WTC11 (cell line): ENCODE measurements around the gene C5orf63. TPM values are rescaled to one million over a fixed set of nuclear protein-coding genes. Genes with fewer than 3 reads are reported as not detected.

Experiments used
- ATAC-seq: fragments of 200-7000 bp; cut with Tn5 transposase; 2 replicates; pipeline ENCODE4 v1.10.0; 2021; ENCODE audit warnings: mild to moderate bottlenecking, moderate library complexity
- CTCF ChIA-PET: fragments of 300-600 bp; sonication (Branson Sonifier 250); formaldehyde crosslinking; loops from one replicate; lab custom pipeline; 2021; ENCODE audit warnings: antibody characterized with exemption; lab: Charles Lee
- POLR2A ChIA-PET: fragments of 350-600 bp; sonication (Branson Sonifier 250); formaldehyde crosslinking; loops from one replicate; lab custom pipeline; 2021; ENCODE audit warnings: antibody characterized with exemption; lab: Charles Lee
- DNase-seq: peaks from one replicate; pipeline ENCODE4 v3.0.0; 2021; ENCODE audit warnings: low spot score
- H3K27ac Mint-ChIP-seq: 2 replicates; pipeline ENCODE4 v1.8.0; 2021; ENCODE audit warnings: mixed read lengths
- H3K27me3 Mint-ChIP-seq: 2 replicates; pipeline ENCODE4 v1.8.0; 2021; ENCODE audit warnings: low read depth, mild to moderate bottlenecking, moderate library complexity, mixed read lengths
- H3K36me3 Mint-ChIP-seq: 2 replicates; pipeline ENCODE4 v1.8.0; 2021; ENCODE audit warnings: mixed read lengths
- H3K4me1 Mint-ChIP-seq: 2 replicates; pipeline ENCODE4 v1.8.0; 2022; ENCODE audit warnings: mixed read lengths
- H3K4me3 Mint-ChIP-seq: 2 replicates; pipeline ENCODE4 v1.8.0; 2021; ENCODE audit warnings: mild to moderate bottlenecking, moderate library complexity, mixed read lengths
- H3K9me3 Mint-ChIP-seq: 2 replicates; pipeline ENCODE4 v1.8.0; 2021; ENCODE audit warnings: mixed read lengths
- ATF1 ChIP-seq: sonication (generic); formaldehyde crosslinking; IDR thresholded peaks from 2 replicates; pipeline ENCODE4 v1.8.1; 2023; ENCODE audit warnings: mild to moderate bottlenecking, moderate library complexity, missing genetic modification reagents
- ETV6 ChIP-seq: sonication (generic); formaldehyde crosslinking; IDR thresholded peaks from 2 replicates; pipeline ENCODE4 v1.8.1; 2022; ENCODE audit warnings: mild to moderate bottlenecking, missing genetic modification reagents
- HMGA2 ChIP-seq: fragments of 250-450 bp; sonication (Bioruptor Pico); IDR thresholded peaks from 2 replicates; pipeline ENCODE4 v1.4.0; 2021; ENCODE audit warnings: mild to moderate bottlenecking, moderate library complexity
- IRF2 ChIP-seq: sonication (generic); formaldehyde crosslinking; IDR thresholded peaks from 2 replicates; pipeline ENCODE4 v1.8.0; 2022; ENCODE audit warnings: low read depth, missing genetic modification reagents, borderline replicate concordance
- JAZF1 ChIP-seq: fragments of 250-450 bp; sonication (Bioruptor Pico); IDR thresholded peaks from 2 replicates; pipeline ENCODE4 v1.9.0; 2021; ENCODE audit warnings: moderate library complexity, mild to moderate bottlenecking, inconsistent platforms
- JUN ChIP-seq: sonication (generic); formaldehyde crosslinking; IDR thresholded peaks from 2 replicates; pipeline ENCODE4 v1.8.0; 2023; ENCODE audit warnings: mild to moderate bottlenecking, missing genetic modification reagents
- NFATC4 ChIP-seq: fragments of 250-450 bp; sonication (Bioruptor Pico); IDR thresholded peaks from 2 replicates; pipeline ENCODE4 v1.9.0; 2021; ENCODE audit warnings: mild to moderate bottlenecking
- NFYB ChIP-seq: sonication (generic); formaldehyde crosslinking; conservative IDR thresholded peaks from 2 replicates; pipeline ENCODE4 v1.8.0; 2022; ENCODE audit warnings: low read depth, missing genetic modification reagents
- NR1H2 ChIP-seq: sonication (generic); formaldehyde crosslinking; IDR thresholded peaks from 2 replicates; pipeline ENCODE4 v1.9.0; 2021; ENCODE audit warnings: mild to moderate bottlenecking, moderate library complexity, missing genetic modification reagents
- NR3C1 ChIP-seq: sonication (generic); formaldehyde crosslinking; conservative IDR thresholded peaks from 2 replicates; pipeline ENCODE4 v1.8.1; 2023; ENCODE audit warnings: low read depth, mild to moderate bottlenecking, missing genetic modification reagents
- RELA ChIP-seq: sonication (generic); formaldehyde crosslinking; IDR thresholded peaks from 2 replicates; pipeline ENCODE4 v1.8.1; 2022; ENCODE audit warnings: missing genetic modification reagents, mild to moderate bottlenecking, borderline replicate concordance
- SMAD3 ChIP-seq: sonication (generic); formaldehyde crosslinking; IDR thresholded peaks from 2 replicates; pipeline ENCODE4 v1.8.0; 2022; ENCODE audit warnings: missing genetic modification reagents, mild to moderate bottlenecking, borderline replicate concordance
- TCF7 ChIP-seq: sonication (generic); formaldehyde crosslinking; IDR thresholded peaks from 2 replicates; pipeline ENCODE4 v1.8.0; 2022; ENCODE audit warnings: mild to moderate bottlenecking, low read depth, missing genetic modification reagents, moderate library complexity
- ZNF416 ChIP-seq: fragments of 250-450 bp; sonication (Bioruptor Pico); IDR thresholded peaks from 2 replicates; pipeline ENCODE4 v1.9.0; 2021; ENCODE audit warnings: mild to moderate bottlenecking, inconsistent platforms
- total RNA-seq: library from RNA; stranded (reverse); gene quantifications from 3 replicates; pipeline ENCODE4 v1.2.3, GENCODE V29; 2021
- TF ChIP-seq, protein P1 (sequence below): sonication (generic); formaldehyde crosslinking; IDR thresholded peaks from 2 replicates; pipeline ENCODE4 v1.8.0; 2022; ENCODE audit warnings: mild to moderate bottlenecking, missing genetic modification reagents
- TF ChIP-seq, protein P2 (sequence below): sonication (generic); formaldehyde crosslinking; conservative IDR thresholded peaks from 2 replicates; pipeline ENCODE4 v1.8.1; 2023; ENCODE audit warnings: mild to moderate bottlenecking, low read depth, missing genetic modification reagents, moderate library complexity
- TF ChIP-seq, protein P3 (sequence below): sonication (generic); formaldehyde crosslinking; IDR thresholded peaks from 2 replicates; pipeline ENCODE4 v1.8.1; 2023; ENCODE audit warnings: mild to moderate bottlenecking, missing genetic modification reagents, moderate library complexity
- TF ChIP-seq, protein P4 (sequence below): fragments of 250-450 bp; sonication (Bioruptor Pico); IDR thresholded peaks from 2 replicates; pipeline ENCODE4 v2.1.2; 2022; ENCODE audit warnings: mild to moderate bottlenecking, moderate library complexity
- TF ChIP-seq, protein P5 (sequence below): sonication (generic); formaldehyde crosslinking; IDR thresholded peaks from 2 replicates; pipeline ENCODE4 v1.8.1; 2023; ENCODE audit warnings: mild to moderate bottlenecking, missing genetic modification reagents
- TF ChIP-seq, protein P6 (sequence below): sonication (generic); formaldehyde crosslinking; IDR thresholded peaks from 2 replicates; pipeline ENCODE4 v1.8.0; 2022; ENCODE audit warnings: mild to moderate bottlenecking, missing genetic modification reagents
- TF ChIP-seq, protein P7 (sequence below): fragments of 250-450 bp; sonication (Bioruptor Pico); IDR thresholded peaks from 2 replicates; pipeline ENCODE4 v1.8.0; 2021; ENCODE audit warnings: mild to moderate bottlenecking
- TF ChIP-seq, protein P8 (sequence below): sonication (generic); formaldehyde crosslinking; IDR thresholded peaks from 2 replicates; pipeline ENCODE4 v1.8.1; 2023; ENCODE audit warnings: mild to moderate bottlenecking, missing genetic modification reagents
- TF ChIP-seq, protein P9 (sequence below): sonication (generic); formaldehyde crosslinking; IDR thresholded peaks from 2 replicates; pipeline ENCODE4 v1.8.0; 2023; ENCODE audit warnings: missing genetic modification reagents

C5orf63 gene
- total RNA-seq, 1 experiment from 2014 or later: 3.1 TPM

DNA sequence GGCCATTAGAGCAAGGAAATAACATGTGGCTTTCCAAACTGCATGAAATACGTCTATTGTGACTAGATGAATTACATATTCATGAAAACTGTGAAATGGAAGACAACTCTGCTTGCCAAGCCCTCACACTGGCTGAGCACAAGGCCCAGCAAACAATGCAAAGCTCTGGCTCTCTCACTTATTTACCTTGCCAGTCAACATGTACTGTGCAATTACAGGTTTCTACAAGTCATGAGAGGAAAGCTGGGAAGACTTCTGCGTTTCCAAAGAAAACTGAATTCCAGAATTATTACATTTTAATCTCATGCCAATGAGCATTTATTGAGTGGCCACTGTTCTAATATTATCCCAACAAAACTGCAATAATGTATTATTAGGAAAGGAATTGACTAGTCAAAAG lies 12.1 kb upstream of the C5orf63 start (continued):
- TF ChIP-seq, protein P1, sequence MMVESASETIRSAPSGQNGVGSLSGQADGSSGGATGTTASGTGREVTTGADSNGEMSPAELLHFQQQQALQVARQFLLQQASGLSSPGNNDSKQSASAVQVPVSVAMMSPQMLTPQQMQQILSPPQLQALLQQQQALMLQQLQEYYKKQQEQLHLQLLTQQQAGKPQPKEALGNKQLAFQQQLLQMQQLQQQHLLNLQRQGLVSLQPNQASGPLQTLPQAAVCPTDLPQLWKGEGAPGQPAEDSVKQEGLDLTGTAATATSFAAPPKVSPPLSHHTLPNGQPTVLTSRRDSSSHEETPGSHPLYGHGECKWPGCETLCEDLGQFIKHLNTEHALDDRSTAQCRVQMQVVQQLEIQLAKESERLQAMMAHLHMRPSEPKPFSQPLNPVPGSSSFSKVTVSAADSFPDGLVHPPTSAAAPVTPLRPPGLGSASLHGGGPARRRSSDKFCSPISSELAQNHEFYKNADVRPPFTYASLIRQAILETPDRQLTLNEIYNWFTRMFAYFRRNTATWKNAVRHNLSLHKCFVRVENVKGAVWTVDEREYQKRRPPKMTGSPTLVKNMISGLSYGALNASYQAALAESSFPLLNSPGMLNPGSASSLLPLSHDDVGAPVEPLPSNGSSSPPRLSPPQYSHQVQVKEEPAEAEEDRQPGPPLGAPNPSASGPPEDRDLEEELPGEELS (CRISPR knock-in tag): no peak
- TF ChIP-seq NR1H2 (CRISPR knock-in tag): no peak
- TF ChIP-seq, protein P2, sequence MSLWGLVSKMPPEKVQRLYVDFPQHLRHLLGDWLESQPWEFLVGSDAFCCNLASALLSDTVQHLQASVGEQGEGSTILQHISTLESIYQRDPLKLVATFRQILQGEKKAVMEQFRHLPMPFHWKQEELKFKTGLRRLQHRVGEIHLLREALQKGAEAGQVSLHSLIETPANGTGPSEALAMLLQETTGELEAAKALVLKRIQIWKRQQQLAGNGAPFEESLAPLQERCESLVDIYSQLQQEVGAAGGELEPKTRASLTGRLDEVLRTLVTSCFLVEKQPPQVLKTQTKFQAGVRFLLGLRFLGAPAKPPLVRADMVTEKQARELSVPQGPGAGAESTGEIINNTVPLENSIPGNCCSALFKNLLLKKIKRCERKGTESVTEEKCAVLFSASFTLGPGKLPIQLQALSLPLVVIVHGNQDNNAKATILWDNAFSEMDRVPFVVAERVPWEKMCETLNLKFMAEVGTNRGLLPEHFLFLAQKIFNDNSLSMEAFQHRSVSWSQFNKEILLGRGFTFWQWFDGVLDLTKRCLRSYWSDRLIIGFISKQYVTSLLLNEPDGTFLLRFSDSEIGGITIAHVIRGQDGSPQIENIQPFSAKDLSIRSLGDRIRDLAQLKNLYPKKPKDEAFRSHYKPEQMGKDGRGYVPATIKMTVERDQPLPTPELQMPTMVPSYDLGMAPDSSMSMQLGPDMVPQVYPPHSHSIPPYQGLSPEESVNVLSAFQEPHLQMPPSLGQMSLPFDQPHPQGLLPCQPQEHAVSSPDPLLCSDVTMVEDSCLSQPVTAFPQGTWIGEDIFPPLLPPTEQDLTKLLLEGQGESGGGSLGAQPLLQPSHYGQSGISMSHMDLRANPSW: no peak
- TF ChIP-seq JUN: no peak
- TF ChIP-seq, protein P3, sequence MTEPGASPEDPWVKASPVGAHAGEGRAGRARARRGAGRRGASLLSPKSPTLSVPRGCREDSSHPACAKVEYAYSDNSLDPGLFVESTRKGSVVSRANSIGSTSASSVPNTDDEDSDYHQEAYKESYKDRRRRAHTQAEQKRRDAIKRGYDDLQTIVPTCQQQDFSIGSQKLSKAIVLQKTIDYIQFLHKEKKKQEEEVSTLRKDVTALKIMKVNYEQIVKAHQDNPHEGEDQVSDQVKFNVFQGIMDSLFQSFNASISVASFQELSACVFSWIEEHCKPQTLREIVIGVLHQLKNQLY (CRISPR knock-in tag): no peak
- no peak for TF ChIP-seq JAZF1 (CRISPR knock-in tag)

DNA sequence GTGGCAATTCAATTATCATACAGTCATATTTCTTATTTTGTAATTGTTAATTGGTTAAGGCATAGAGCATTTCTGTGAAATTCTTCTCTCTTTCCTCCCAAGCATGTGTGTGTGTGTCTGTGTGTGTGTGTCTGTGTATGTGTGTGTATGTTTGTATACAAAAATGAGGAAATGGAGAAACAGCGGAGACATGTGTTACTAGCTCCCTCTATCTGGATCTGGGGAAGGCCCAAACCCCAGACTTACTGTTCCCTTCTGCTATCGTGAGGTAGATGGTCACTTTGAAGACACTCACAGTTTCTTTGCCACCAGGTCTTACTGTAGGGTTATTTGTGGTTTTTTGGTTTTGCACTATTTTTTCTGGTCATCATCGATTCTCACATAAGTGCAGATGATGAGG lies 11.4 kb upstream of the C5orf63 start:
- POLR2A ChIA-PET: no interaction called here
- Mint-ChIP-seq H3K9me3 (peaks cover 3% of the 10 kb centered on the region; the same call in 1 of the 2 replicates), H3K4me3 (no peak overlapping the region), H3K27ac (no peak overlapping the region), H3K27me3 (peaks cover 8% of the 10 kb centered on the region), H3K36me3 (no peaks in the 10 kb centered on the region), H3K4me1 (peaks cover 44% of the 10 kb centered on the region)
- ATAC-seq (no peak), DNase-seq (no peak)
- CTCF ChIA-PET: no interaction called here
- TF ChIP-seq NFATC4 (no peak), RELA (no peak), HMGA2 (no peak), TCF7 (CRISPR knock-in tag) (no peak), SMAD3 (CRISPR knock-in tag) (no peak), IRF2 (CRISPR knock-in tag) (no peak), JUN (no peak), ZNF416 (CRISPR knock-in tag) (no peak), ATF1 (CRISPR knock-in tag) (no peak), NFYB (CRISPR knock-in tag) (no peak), NR3C1 (CRISPR knock-in tag) (no peak), ETV6 (CRISPR knock-in tag) (no peak)
- TF ChIP-seq, protein P4, sequence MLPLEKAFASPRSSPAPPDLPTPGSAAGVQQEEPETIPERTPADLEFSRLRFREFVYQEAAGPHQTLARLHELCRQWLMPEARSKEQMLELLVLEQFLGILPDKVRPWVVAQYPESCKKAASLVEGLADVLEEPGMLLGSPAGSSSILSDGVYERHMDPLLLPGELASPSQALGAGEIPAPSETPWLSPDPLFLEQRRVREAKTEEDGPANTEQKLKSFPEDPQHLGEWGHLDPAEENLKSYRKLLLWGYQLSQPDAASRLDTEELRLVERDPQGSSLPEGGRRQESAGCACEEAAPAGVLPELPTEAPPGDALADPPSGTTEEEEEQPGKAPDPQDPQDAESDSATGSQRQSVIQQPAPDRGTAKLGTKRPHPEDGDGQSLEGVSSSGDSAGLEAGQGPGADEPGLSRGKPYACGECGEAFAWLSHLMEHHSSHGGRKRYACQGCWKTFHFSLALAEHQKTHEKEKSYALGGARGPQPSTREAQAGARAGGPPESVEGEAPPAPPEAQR: no peak
- TF ChIP-seq, protein P5, sequence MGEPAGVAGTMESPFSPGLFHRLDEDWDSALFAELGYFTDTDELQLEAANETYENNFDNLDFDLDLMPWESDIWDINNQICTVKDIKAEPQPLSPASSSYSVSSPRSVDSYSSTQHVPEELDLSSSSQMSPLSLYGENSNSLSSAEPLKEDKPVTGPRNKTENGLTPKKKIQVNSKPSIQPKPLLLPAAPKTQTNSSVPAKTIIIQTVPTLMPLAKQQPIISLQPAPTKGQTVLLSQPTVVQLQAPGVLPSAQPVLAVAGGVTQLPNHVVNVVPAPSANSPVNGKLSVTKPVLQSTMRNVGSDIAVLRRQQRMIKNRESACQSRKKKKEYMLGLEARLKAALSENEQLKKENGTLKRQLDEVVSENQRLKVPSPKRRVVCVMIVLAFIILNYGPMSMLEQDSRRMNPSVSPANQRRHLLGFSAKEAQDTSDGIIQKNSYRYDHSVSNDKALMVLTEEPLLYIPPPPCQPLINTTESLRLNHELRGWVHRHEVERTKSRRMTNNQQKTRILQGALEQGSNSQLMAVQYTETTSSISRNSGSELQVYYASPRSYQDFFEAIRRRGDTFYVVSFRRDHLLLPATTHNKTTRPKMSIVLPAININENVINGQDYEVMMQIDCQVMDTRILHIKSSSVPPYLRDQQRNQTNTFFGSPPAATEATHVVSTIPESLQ (CRISPR knock-in tag): no peak
- TF ChIP-seq, protein P6, sequence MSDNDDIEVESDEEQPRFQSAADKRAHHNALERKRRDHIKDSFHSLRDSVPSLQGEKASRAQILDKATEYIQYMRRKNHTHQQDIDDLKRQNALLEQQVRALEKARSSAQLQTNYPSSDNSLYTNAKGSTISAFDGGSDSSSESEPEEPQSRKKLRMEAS (CRISPR knock-in tag): no peak
- TF ChIP-seq, protein P7, sequence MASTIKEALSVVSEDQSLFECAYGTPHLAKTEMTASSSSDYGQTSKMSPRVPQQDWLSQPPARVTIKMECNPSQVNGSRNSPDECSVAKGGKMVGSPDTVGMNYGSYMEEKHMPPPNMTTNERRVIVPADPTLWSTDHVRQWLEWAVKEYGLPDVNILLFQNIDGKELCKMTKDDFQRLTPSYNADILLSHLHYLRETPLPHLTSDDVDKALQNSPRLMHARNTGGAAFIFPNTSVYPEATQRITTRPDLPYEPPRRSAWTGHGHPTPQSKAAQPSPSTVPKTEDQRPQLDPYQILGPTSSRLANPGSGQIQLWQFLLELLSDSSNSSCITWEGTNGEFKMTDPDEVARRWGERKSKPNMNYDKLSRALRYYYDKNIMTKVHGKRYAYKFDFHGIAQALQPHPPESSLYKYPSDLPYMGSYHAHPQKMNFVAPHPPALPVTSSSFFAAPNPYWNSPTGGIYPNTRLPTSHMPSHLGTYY (CRISPR knock-in tag): no peak
- TF ChIP-seq, protein P8, sequence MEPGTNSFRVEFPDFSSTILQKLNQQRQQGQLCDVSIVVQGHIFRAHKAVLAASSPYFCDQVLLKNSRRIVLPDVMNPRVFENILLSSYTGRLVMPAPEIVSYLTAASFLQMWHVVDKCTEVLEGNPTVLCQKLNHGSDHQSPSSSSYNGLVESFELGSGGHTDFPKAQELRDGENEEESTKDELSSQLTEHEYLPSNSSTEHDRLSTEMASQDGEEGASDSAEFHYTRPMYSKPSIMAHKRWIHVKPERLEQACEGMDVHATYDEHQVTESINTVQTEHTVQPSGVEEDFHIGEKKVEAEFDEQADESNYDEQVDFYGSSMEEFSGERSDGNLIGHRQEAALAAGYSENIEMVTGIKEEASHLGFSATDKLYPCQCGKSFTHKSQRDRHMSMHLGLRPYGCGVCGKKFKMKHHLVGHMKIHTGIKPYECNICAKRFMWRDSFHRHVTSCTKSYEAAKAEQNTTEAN: no peak
- TF ChIP-seq, protein P9, sequence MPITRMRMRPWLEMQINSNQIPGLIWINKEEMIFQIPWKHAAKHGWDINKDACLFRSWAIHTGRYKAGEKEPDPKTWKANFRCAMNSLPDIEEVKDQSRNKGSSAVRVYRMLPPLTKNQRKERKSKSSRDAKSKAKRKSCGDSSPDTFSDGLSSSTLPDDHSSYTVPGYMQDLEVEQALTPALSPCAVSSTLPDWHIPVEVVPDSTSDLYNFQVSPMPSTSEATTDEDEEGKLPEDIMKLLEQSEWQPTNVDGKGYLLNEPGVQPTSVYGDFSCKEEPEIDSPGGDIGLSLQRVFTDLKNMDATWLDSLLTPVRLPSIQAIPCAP: no peak
